GM12891 (cell line): Measurements from ENCODE around the gene CEBPZOS.

Experiments
- POLR2A ChIP-seq: IDR thresholded peaks from 2 replicates; pipeline ENCODE4 v1.6.1; 2011; ENCODE audit warnings: low read depth, low read length, control low read depth
- POLR2AphosphoS5 ChIP-seq: IDR thresholded peaks from 2 replicates; pipeline ENCODE4 v1.6.1; 2011; ENCODE audit warnings: low read depth, low read length, control low read depth
- POU2F2 ChIP-seq: IDR thresholded peaks from 2 replicates; pipeline ENCODE4 v1.6.1; 2011; ENCODE audit warnings: low read depth, mild to moderate bottlenecking, control low read depth, low read length, moderate library complexity
- TAF1 ChIP-seq: IDR thresholded peaks from 2 replicates; pipeline ENCODE4 v1.6.1; 2011; ENCODE audit warnings: low read depth, low read length, control low read depth

DNA sequence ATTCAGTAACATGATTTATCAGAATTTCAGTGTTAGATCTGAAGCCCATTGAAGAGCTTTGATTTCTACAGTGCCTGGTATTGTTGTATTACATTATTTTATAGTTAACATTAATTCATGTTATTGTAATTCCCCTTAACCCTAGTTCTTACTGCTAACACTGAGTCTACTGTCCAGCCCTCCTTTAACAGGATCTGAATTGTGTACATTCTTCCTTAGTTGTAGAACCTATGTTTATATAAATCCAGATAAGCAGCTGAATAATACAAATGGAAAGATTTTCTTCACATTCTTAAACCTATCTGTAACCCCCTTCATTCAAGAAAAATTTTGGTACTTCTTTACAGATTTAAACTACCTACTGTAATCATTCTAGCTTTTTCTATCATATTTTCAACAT, 49.9 kb downstream of the CEBPZOS start:
- TF ChIP-seq POLR2A: no peak
- no peak for TF ChIP-seq POLR2AphosphoS5
- no peak for TF ChIP-seq TAF1
- no peak for TF ChIP-seq POU2F2
